Immature natural killer cell (primary cell): ENCODE data around the gene FEM1B. TPM values are rescaled to one million over a fixed set of nuclear protein-coding genes. Genes with fewer than 3 reads are reported as not detected.

Experiments
- DNase-seq, 3 donors: peaks; one replicate each; pipeline ENCODE4 v3.0.0; 2022; ENCODE audit warnings: mixed read lengths in 1 of 3
- H3K27ac Mint-ChIP-seq, 6 donors: one replicate each; pipeline ENCODE4 v1.8.0; 2020; ENCODE audit warnings: mixed read lengths in 6 of 6, mild to moderate bottlenecking in 5 of 6, inconsistent platforms in 4 of 6, moderate library complexity in 3 of 6
- H3K27me3 Mint-ChIP-seq, 3 donors: one replicate each; pipeline ENCODE4 v1.8.0; 2020 to 2021; ENCODE audit warnings: low read depth in 3 of 3, mild to moderate bottlenecking in 3 of 3, mixed read lengths in 3 of 3, moderate library complexity in 3 of 3, inconsistent platforms in 1 of 3
- H3K36me3 Mint-ChIP-seq, 3 donors: one replicate each; pipeline ENCODE4 v1.8.0; 2020; ENCODE audit warnings: mixed read lengths in 3 of 3, inconsistent platforms in 2 of 3, mild to moderate bottlenecking in 2 of 3
- H3K4me1 Mint-ChIP-seq, 2 donors: one replicate each; pipeline ENCODE4 v1.8.0; 2020; ENCODE audit warnings: inconsistent platforms in 2 of 2, mild to moderate bottlenecking in 2 of 2, mixed read lengths in 2 of 2, moderate library complexity in 1 of 2
- H3K4me3 Mint-ChIP-seq, 5 donors: one replicate each; pipeline ENCODE4 v1.8.0; 2020; ENCODE audit warnings: mild to moderate bottlenecking in 5 of 5, mixed read lengths in 5 of 5, inconsistent platforms in 3 of 5, moderate library complexity in 3 of 5
- H3K9me3 Mint-ChIP-seq, 6 donors: one replicate each; pipeline ENCODE4 v1.8.0; 2020; ENCODE audit warnings: mild to moderate bottlenecking in 6 of 6, mixed read lengths in 6 of 6, inconsistent platforms in 4 of 6, moderate library complexity in 3 of 6
- polyA plus RNA-seq, 3 donors: library from polyadenylated mRNA; unstranded; fragments of 300-500 nt; fragmentation: Illumina TruSeq; gene quantifications; one replicate each; pipeline ENCODE4 v1.2.3, GENCODE V29; 2021

Gene FEM1B
- polyA plus RNA-seq, 3 donors from 2014 or later = 6.1 to 25.9 (median 18.4) TPM

- H3K27me3 Mint-ChIP-seq = peaks cover 0 to 3% (median 2%) of the 10 kb centered on the region in 3 donors
- H3K36me3 Mint-ChIP-seq = peaks cover 0 to 10% (median 0%) of the 10 kb centered on the region in 3 donors
- H3K4me3 Mint-ChIP-seq = no peak overlapping the region
- H3K9me3 Mint-ChIP-seq = no peaks in the 10 kb centered on the region
- no peak overlapping the region for H3K27ac Mint-ChIP-seq
- H3K4me1 Mint-ChIP-seq = peaks cover 82 to 84% of the 10 kb centered on the region in 2 donors
- no peak for DNase-seq
Measured at GRCh38 chr15:68283401-68283800, 5.9 kb downstream of the FEM1B start.

- Mint-ChIP-seq H3K9me3 (no peaks in the 10 kb centered on the region), H3K4me1 (peaks cover 79 to 84% of the 10 kb centered on the region in 2 donors), H3K4me3 (peak overlapping the region in 2 of 5 donors; percentile 5 to 21), H3K36me3 (peaks cover 0 to 10% (median 0%) of the 10 kb centered on the region in 3 donors), H3K27me3 (peaks cover 0 to 1% (median 0%) of the 10 kb centered on the region in 3 donors), H3K27ac (peak overlapping the region in 2 of 6 donors; percentile 28 to 62)
- no peak for DNase-seq
Measured at GRCh38 chr15:68284616-68285258, 7.2 kb downstream of the FEM1B start.

- Mint-ChIP-seq H3K27ac (no peak overlapping the region), H3K27me3 (peaks cover 0 to 1% (median 0%) of the 10 kb centered on the region in 3 donors), H3K4me3 (peak overlapping the region in 1 of 5 donors; percentile 11), H3K4me1 (peaks cover 79 to 84% of the 10 kb centered on the region in 2 donors), H3K36me3 (peaks cover 5 to 17% (median 6%) of the 10 kb centered on the region in 3 donors), H3K9me3 (no peaks in the 10 kb centered on the region)
- DNase-seq = no peak
Measured at GRCh38 chr15:68285259-68285980, 7.9 kb downstream of the FEM1B start.

GRCh38 chr15:68286256-68286655, 8.7 kb downstream of the FEM1B start:
- Mint-ChIP-seq H3K9me3 (no peaks in the 10 kb centered on the region), H3K4me3 (peak overlapping the region in 1 of 5 donors; percentile 30), H3K36me3 (peaks cover 7 to 20% (median 14%) of the 10 kb centered on the region in 3 donors), H3K27me3 (peaks cover 0 to 1% (median 0%) of the 10 kb centered on the region in 3 donors), H3K27ac (peak overlapping the region in 4 of 6 donors; percentile 1 to 60 (median 40)), H3K4me1 (peaks cover 73 to 81% of the 10 kb centered on the region in 2 donors)
- no peak for DNase-seq

GRCh38 chr15:68289057-68289456, 11.5 kb downstream of the FEM1B start:
- Mint-ChIP-seq H3K36me3 (peaks cover 7 to 21% (median 20%) of the 10 kb centered on the region in 3 donors), H3K9me3 (no peaks in the 10 kb centered on the region), H3K27me3 (no peaks in the 10 kb centered on the region), H3K27ac (no peak overlapping the region), H3K4me1 (peaks cover 71 to 93% of the 10 kb centered on the region in 2 donors), H3K4me3 (no peak overlapping the region)
- DNase-seq = no peak

- H3K27ac Mint-ChIP-seq = no peak overlapping the region
- no peaks in the 10 kb centered on the region for H3K9me3 Mint-ChIP-seq
- no peak overlapping the region for H3K4me3 Mint-ChIP-seq
- DNase-seq = no peak
- H3K36me3 Mint-ChIP-seq = peaks cover 7 to 21% (median 17%) of the 10 kb centered on the region in 3 donors
- no peaks in the 10 kb centered on the region for H3K27me3 Mint-ChIP-seq
- peaks cover 68 to 95% of the 10 kb centered on the region in 2 donors for H3K4me1 Mint-ChIP-seq
Measured at GRCh38 chr15:68289621-68290352, 12.2 kb downstream of the FEM1B start.

GRCh38 chr15:68290715-68291114, 13.2 kb downstream of the FEM1B start:
- no peaks in the 10 kb centered on the region for H3K27me3 Mint-ChIP-seq
- H3K4me1 Mint-ChIP-seq = peaks cover 60 to 89% of the 10 kb centered on the region in 2 donors
- no peaks in the 10 kb centered on the region for H3K9me3 Mint-ChIP-seq
- H3K36me3 Mint-ChIP-seq = peaks cover 7 to 21% (median 10%) of the 10 kb centered on the region in 3 donors
- no peak overlapping the region for H3K4me3 Mint-ChIP-seq
- peak overlapping the region in 1 of 6 donors; percentile 27 for H3K27ac Mint-ChIP-seq
- DNase-seq = no peak

- Mint-ChIP-seq H3K27ac (peak overlapping the region in 2 of 6 donors; percentile 7 to 54), H3K36me3 (peaks cover 7 to 21% (median 10%) of the 10 kb centered on the region in 3 donors), H3K27me3 (no peaks in the 10 kb centered on the region), H3K4me3 (no peak overlapping the region), H3K4me1 (peaks cover 49 to 74% of the 10 kb centered on the region in 2 donors), H3K9me3 (no peaks in the 10 kb centered on the region)
- DNase-seq = no peak
Measured at GRCh38 chr15:68292157-68292781, 14.7 kb downstream of the FEM1B start.

GRCh38 chr15:68292967-68293366, 15.4 kb downstream of the FEM1B start:
- H3K27me3 Mint-ChIP-seq = no peaks in the 10 kb centered on the region
- H3K9me3 Mint-ChIP-seq = no peaks in the 10 kb centered on the region
- H3K36me3 Mint-ChIP-seq = peaks cover 7 to 21% (median 10%) of the 10 kb centered on the region in 3 donors
- DNase-seq = no peak
- H3K4me3 Mint-ChIP-seq = no peak overlapping the region
- H3K4me1 Mint-ChIP-seq = peaks cover 45 to 72% of the 10 kb centered on the region in 2 donors
- H3K27ac Mint-ChIP-seq = peak overlapping the region in 2 of 6 donors; percentile 7 to 54

GRCh38 chr15:68295014-68295805, 17.7 kb downstream of the FEM1B start:
- Mint-ChIP-seq H3K4me3 (no peak overlapping the region), H3K4me1 (peaks cover 44 to 68% of the 10 kb centered on the region in 2 donors), H3K9me3 (no peaks in the 10 kb centered on the region), H3K27ac (peak overlapping the region in 1 of 6 donors; percentile 35), H3K27me3 (no peaks in the 10 kb centered on the region), H3K36me3 (peaks cover 3 to 17% (median 5%) of the 10 kb centered on the region in 3 donors)
- no peak for DNase-seq

GRCh38 chr15:68298336-68298735, 20.8 kb downstream of the FEM1B start:
- Mint-ChIP-seq H3K27ac (peak overlapping the region; percentile 71 to 92 (median 88)), H3K4me1 (peaks cover 30 to 40% of the 10 kb centered on the region in 2 donors)

GRCh38 chr15:68298882-68299381, 21.4 kb downstream of the FEM1B start:
- peak overlapping the region; percentile 71 to 92 (median 88) for H3K27ac Mint-ChIP-seq
- peak; percentile 32 to 45 (median 35) for DNase-seq
- H3K9me3 Mint-ChIP-seq = no peaks in the 10 kb centered on the region
- H3K27me3 Mint-ChIP-seq = no peaks in the 10 kb centered on the region
- H3K4me3 Mint-ChIP-seq = peak overlapping the region; percentile 78 to 92 (median 85)
- no peaks in the 10 kb centered on the region for H3K36me3 Mint-ChIP-seq
- peaks cover 24 to 34% of the 10 kb centered on the region in 2 donors for H3K4me1 Mint-ChIP-seq

More at GRCh38 chr15:68298336-68298735, 20.8 kb downstream of the FEM1B start:
- H3K9me3 Mint-ChIP-seq = no peaks in the 10 kb centered on the region
- H3K36me3 Mint-ChIP-seq = peaks cover 0 to 4% (median 0%) of the 10 kb centered on the region in 3 donors
- peak overlapping the region; percentile 78 to 92 (median 85) for H3K4me3 Mint-ChIP-seq
- no peak for DNase-seq
- no peaks in the 10 kb centered on the region for H3K27me3 Mint-ChIP-seq
